Nucleus accumbens (tissue), 56 donors: ENCODE results near the gene PLAC8L1.

Source experiments
- DNase-seq, 56 donors: peaks; one replicate each; lab custom pipeline; 2025; lab: John Stamatoyannopoulos, UW

The PLAC8L1 gene

GRCh38 chr5:146081556-146081955 is 23.8 kb downstream of the PLAC8L1 start:
- no peak for DNase-seq

- no peak for DNase-seq
Observed at GRCh38 chr5:146079695-146080373, 25.5 kb downstream of the PLAC8L1 start.

- no peak for DNase-seq
Observed at GRCh38 chr5:146078566-146078965, 26.8 kb downstream of the PLAC8L1 start.

GRCh38 chr5:146076455-146076854 is 28.9 kb downstream of the PLAC8L1 start:
- DNase-seq: peak in 1 of 56 donors; percentile 3

- no peak for DNase-seq
Observed at GRCh38 chr5:146076028-146076427, 29.3 kb downstream of the PLAC8L1 start.

DNA sequence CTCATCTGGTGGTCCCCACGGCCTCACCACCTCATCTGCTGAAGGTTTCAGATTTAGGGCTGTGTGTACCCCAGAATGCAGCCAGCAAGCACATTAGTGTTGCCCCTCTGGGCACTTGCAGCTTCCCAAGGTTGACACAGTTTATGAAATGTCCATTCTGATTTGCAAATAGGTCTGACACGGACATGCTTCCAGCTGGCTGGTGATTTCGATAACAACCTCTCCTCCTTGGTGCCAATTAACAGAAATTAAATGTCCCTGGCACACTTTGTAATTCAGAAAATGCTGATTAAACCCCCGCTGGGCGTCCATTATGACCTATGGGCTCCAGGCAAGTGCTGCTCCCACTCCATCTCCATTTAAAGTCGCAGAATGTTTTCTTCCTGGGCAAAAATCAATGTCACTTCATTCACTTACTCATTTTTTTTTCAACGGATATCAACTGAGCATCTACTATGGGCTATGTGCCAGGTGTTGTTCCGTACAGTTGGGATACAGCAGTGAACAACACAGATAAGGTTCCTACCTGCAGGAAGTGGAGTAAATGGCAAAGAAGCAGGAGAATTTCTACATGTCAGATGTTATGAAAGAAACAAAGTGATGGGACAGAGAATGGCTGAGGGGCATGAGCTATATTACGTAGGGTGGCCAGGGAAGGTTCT is 32.0 kb downstream of the PLAC8L1 start:
- DNase-seq: no peak

GRCh38 chr5:146072595-146072994 is 32.8 kb downstream of the PLAC8L1 start:
- DNase-seq: no peak

GRCh38 chr5:146071171-146071570 is 34.2 kb downstream of the PLAC8L1 start:
- DNase-seq: no peak

- DNase-seq: no peak
Observed at GRCh38 chr5:146070746-146071145, 34.6 kb downstream of the PLAC8L1 start.

- no peak for DNase-seq
Observed at GRCh38 chr5:146069780-146070099, 35.6 kb downstream of the PLAC8L1 start.

- DNase-seq: no peak
Observed at GRCh38 chr5:146068977-146069779, 36.2 kb downstream of the PLAC8L1 start.

GRCh38 chr5:146068206-146068605 is 37.2 kb downstream of the PLAC8L1 start:
- DNase-seq: peak in 2 of 56 donors; percentile 1 to 7

- no peak for DNase-seq
Observed at GRCh38 chr5:146066968-146067367, 38.4 kb downstream of the PLAC8L1 start.

GRCh38 chr5:146060221-146060585 is 45.2 kb downstream of the PLAC8L1 start:
- DNase-seq: no peak

- no peak for DNase-seq
Observed at GRCh38 chr5:146059460-146060220, 45.7 kb downstream of the PLAC8L1 start.

DNA sequence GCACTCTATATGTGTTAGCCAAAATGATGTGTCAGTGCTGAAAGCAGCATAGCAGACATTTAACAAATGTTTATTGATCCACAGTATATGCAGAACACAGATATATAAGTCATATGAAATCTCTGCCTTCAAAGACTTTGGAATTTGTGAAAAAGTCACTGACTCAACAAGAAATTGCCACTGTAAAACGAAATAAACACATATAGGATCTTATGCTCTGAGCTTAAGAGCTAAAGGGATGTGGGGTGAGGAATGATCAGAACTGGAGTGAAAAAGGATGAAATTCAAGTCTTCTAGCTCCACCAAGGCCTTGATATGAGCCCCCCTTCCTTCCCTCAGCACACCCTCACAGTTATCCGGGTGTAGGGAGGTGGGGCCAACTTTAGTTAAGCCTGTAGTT is 49.9 kb downstream of the PLAC8L1 start:
- no peak for DNase-seq

DNA sequence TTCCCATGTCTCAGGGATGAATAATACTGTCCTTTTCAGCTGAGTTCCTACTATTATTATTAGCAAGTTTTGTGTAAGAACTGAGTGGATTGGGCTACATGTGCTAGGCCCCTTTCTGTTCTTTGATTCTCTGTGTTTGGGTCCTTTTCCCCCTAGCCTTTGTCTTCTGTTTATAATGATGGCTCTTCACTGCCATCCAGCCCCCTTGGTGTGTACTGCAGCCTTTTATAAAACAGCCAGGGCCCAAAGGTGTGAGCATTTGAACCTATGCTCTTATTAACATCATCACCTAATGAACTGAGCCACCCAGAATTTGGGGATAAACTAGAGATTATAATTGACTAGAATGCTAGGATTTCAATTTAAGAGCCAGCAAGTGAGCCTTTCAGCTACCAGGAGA is 52.6 kb downstream of the PLAC8L1 start:
- no peak for DNase-seq

- DNase-seq: peak in 8 of 56 donors; percentile 7 to 66 (median 29)
Observed at GRCh38 chr5:146051678-146052077, 53.7 kb downstream of the PLAC8L1 start.

- no peak for DNase-seq
Observed at GRCh38 chr5:146050086-146050485, 55.3 kb downstream of the PLAC8L1 start.

DNA sequence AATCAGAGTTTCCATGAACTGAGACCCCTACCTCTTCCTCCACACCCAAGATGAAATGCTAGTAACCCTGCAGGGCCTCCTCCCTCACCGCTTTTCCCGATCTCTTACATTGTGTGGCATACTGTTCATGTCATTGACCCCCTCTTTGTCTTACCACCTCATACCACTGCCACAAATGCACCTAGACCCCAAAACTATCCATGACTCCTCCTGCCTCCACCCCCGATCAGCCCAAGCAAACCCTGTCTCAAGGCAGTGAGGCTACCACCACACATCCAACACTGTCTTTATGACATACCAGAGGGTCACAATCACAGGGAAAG is 55.7 kb downstream of the PLAC8L1 start:
- peak in 1 of 56 donors; percentile 10 for DNase-seq
